Measurements from ENCODE around the gene RTN4IP1. TPM values are rescaled to one million over a fixed set of nuclear protein-coding genes. Genes with fewer than 3 reads are reported as not detected.
A peak's percentile ranks its signal among the peaks of the same experiment; 100 is the strongest.
"Not testable (repeated sequence)": the region's sequence is repeated elsewhere in the genome, so short reads cannot be mapped to it uniquely, and the experiment has no call there.

Gene RTN4IP1
- total RNA-seq, 2 donors from 2014 or later, result 5.5 to 7.0 TPM

- not testable (repeated sequence) for H3K9me3 Mint-ChIP-seq; H3K27ac Mint-ChIP-seq; H3K27me3 Mint-ChIP-seq; DNase-seq (ENCODE audit: low spot score); ATAC-seq; H3K4me1 Mint-ChIP-seq (ENCODE audit: low read depth in 2 of 2); H3K4me3 Mint-ChIP-seq; H3K36me3 Mint-ChIP-seq
Observed at GRCh38 chr6:106559659-106560058, 69.6 kb downstream of the RTN4IP1 start.

GRCh38 chr6:106558364-106558763 lies 70.9 kb downstream of the RTN4IP1 start:
- H3K27ac Mint-ChIP-seq, result no peak overlapping the region
- no peak for ATAC-seq
- no peak overlapping the region for H3K4me3 Mint-ChIP-seq
- peaks cover 0 to 7% of the 10 kb centered on the region in 2 donors for H3K4me1 Mint-ChIP-seq (ENCODE audit: low read depth in 2 of 2)
- no peaks in the 10 kb centered on the region for H3K27me3 Mint-ChIP-seq
- peaks cover 5% of the 10 kb centered on the region for H3K36me3 Mint-ChIP-seq
- no peaks in the 10 kb centered on the region for H3K9me3 Mint-ChIP-seq
- DNase-seq (ENCODE audit: low spot score), result no peak

- Mint-ChIP-seq H3K36me3 (peaks cover 5% of the 10 kb centered on the region), H3K4me3 (no peak overlapping the region), H3K9me3 (no peaks in the 10 kb centered on the region), H3K27ac (no peak overlapping the region), H3K27me3 (no peaks in the 10 kb centered on the region), H3K4me1 (ENCODE audit: low read depth in 2 of 2) (peaks cover 0 to 7% of the 10 kb centered on the region in 2 donors)
- no peak for DNase-seq (ENCODE audit: low spot score)
- no peak for ATAC-seq
Observed at GRCh38 chr6:106557837-106558236, 71.5 kb downstream of the RTN4IP1 start.

- H3K4me3 Mint-ChIP-seq, result no peak overlapping the region
- no peaks in the 10 kb centered on the region for H3K9me3 Mint-ChIP-seq
- ATAC-seq (no peak), DNase-seq (ENCODE audit: low spot score) (no peak)
- no peaks in the 10 kb centered on the region for H3K27me3 Mint-ChIP-seq
- H3K36me3 Mint-ChIP-seq, result peaks cover 5% of the 10 kb centered on the region
- no peak overlapping the region for H3K27ac Mint-ChIP-seq
- H3K4me1 Mint-ChIP-seq (ENCODE audit: low read depth in 2 of 2), result peaks cover 0 to 6% of the 10 kb centered on the region in 2 donors
Observed at GRCh38 chr6:106556368-106556960, 72.8 kb downstream of the RTN4IP1 start.

- no peak for ATAC-seq
- no peak overlapping the region for H3K27ac Mint-ChIP-seq
- H3K27me3 Mint-ChIP-seq, result no peaks in the 10 kb centered on the region
- no peaks in the 10 kb centered on the region for H3K4me1 Mint-ChIP-seq (ENCODE audit: low read depth in 2 of 2)
- H3K9me3 Mint-ChIP-seq, result no peaks in the 10 kb centered on the region
- DNase-seq (ENCODE audit: low spot score), result no peak
- H3K4me3 Mint-ChIP-seq, result no peak overlapping the region
- peaks cover 11% of the 10 kb centered on the region for H3K36me3 Mint-ChIP-seq
Observed at GRCh38 chr6:106555767-106556166, 73.5 kb downstream of the RTN4IP1 start.

- no peaks in the 10 kb centered on the region for H3K9me3 Mint-ChIP-seq
- H3K27me3 Mint-ChIP-seq, result no peaks in the 10 kb centered on the region
- no peak overlapping the region for H3K4me3 Mint-ChIP-seq
- no peak for DNase-seq (ENCODE audit: low spot score)
- peak in 1 of 2 donors; percentile 52 for ATAC-seq
- H3K27ac Mint-ChIP-seq, result peak overlapping the region in 1 of 2 donors; percentile 36
- peaks cover 11% of the 10 kb centered on the region for H3K36me3 Mint-ChIP-seq
- H3K4me1 Mint-ChIP-seq (ENCODE audit: low read depth in 2 of 2), result peaks cover 0 to 6% of the 10 kb centered on the region in 2 donors
Observed at GRCh38 chr6:106553440-106553839, 75.9 kb downstream of the RTN4IP1 start.

- peaks cover 5 to 19% of the 10 kb centered on the region in 2 donors for H3K4me1 Mint-ChIP-seq (ENCODE audit: low read depth in 2 of 2)
- ATAC-seq (no peak), DNase-seq (ENCODE audit: low spot score) (no peak)
- no peaks in the 10 kb centered on the region for H3K9me3 Mint-ChIP-seq
- no peak overlapping the region for H3K4me3 Mint-ChIP-seq
- peaks cover 11% of the 10 kb centered on the region for H3K36me3 Mint-ChIP-seq
- no peaks in the 10 kb centered on the region for H3K27me3 Mint-ChIP-seq
- no peak overlapping the region for H3K27ac Mint-ChIP-seq
Observed at GRCh38 chr6:106551155-106551554, 78.1 kb downstream of the RTN4IP1 start.

- H3K27ac Mint-ChIP-seq, result no peak overlapping the region
Observed at GRCh38 chr6:106549521-106549920, 79.8 kb downstream of the RTN4IP1 start.

GRCh38 chr6:106548926-106549455 lies 80.3 kb downstream of the RTN4IP1 start:
- Mint-ChIP-seq H3K4me1 (ENCODE audit: low read depth in 2 of 2) (peaks cover 7 to 22% of the 10 kb centered on the region in 2 donors), H3K36me3 (peaks cover 20% of the 10 kb centered on the region)
- DNase-seq (ENCODE audit: low spot score); ATAC-seq; H3K27ac Mint-ChIP-seq; H3K4me3 Mint-ChIP-seq; H3K27me3 Mint-ChIP-seq; H3K9me3 Mint-ChIP-seq: not testable (repeated sequence)

More at GRCh38 chr6:106549521-106549920, 79.8 kb downstream of the RTN4IP1 start:
- DNase-seq (ENCODE audit: low spot score) (no peak), ATAC-seq (no peak)
- Mint-ChIP-seq H3K4me1 (ENCODE audit: low read depth in 2 of 2) (peaks cover 7 to 22% of the 10 kb centered on the region in 2 donors), H3K27me3 (no peaks in the 10 kb centered on the region), H3K4me3 (no peak overlapping the region), H3K36me3 (peaks cover 16% of the 10 kb centered on the region), H3K9me3 (no peaks in the 10 kb centered on the region)

- DNase-seq (ENCODE audit: low spot score) (no peak), ATAC-seq (no peak)
- H3K4me1 Mint-ChIP-seq (ENCODE audit: low read depth in 2 of 2), result peaks cover 7 to 22% of the 10 kb centered on the region in 2 donors
- H3K27ac Mint-ChIP-seq, result no peak overlapping the region
- H3K9me3 Mint-ChIP-seq, result no peaks in the 10 kb centered on the region
- no peak overlapping the region for H3K4me3 Mint-ChIP-seq
- peaks cover 15% of the 10 kb centered on the region for H3K36me3 Mint-ChIP-seq
- no peaks in the 10 kb centered on the region for H3K27me3 Mint-ChIP-seq
Observed at GRCh38 chr6:106547601-106548453, 81.5 kb downstream of the RTN4IP1 start.

- DNase-seq (ENCODE audit: low spot score) (no peak), ATAC-seq (peak in 1 of 2 donors; percentile 69)
- H3K27ac Mint-ChIP-seq, result peak overlapping the region; percentile 64 to 83
- H3K36me3 Mint-ChIP-seq, result peaks cover 15% of the 10 kb centered on the region
- H3K4me1 Mint-ChIP-seq (ENCODE audit: low read depth in 2 of 2), result peaks cover 7 to 22% of the 10 kb centered on the region in 2 donors
- H3K9me3 Mint-ChIP-seq, result no peaks in the 10 kb centered on the region
- H3K4me3 Mint-ChIP-seq, result no peak overlapping the region
- H3K27me3 Mint-ChIP-seq, result no peaks in the 10 kb centered on the region
Observed at GRCh38 chr6:106546691-106547414, 82.4 kb downstream of the RTN4IP1 start.

GRCh38 chr6:106546261-106546690 lies 83.0 kb downstream of the RTN4IP1 start:
- Mint-ChIP-seq H3K27ac (peak overlapping the region; percentile 64 to 83), H3K4me3 (no peak overlapping the region), H3K36me3 (peaks cover 13% of the 10 kb centered on the region), H3K27me3 (no peaks in the 10 kb centered on the region), H3K4me1 (ENCODE audit: low read depth in 2 of 2) (peaks cover 7 to 22% of the 10 kb centered on the region in 2 donors), H3K9me3 (no peaks in the 10 kb centered on the region)
- no peak for DNase-seq (ENCODE audit: low spot score)
- peak in 1 of 2 donors; percentile 46 for ATAC-seq

- peaks cover 10% of the 10 kb centered on the region for H3K36me3 Mint-ChIP-seq
- DNase-seq (ENCODE audit: low spot score) (no peak), ATAC-seq (no peak)
Observed at GRCh38 chr6:106540907-106541306, 88.4 kb downstream of the RTN4IP1 start.

More at GRCh38 chr6:106540907-106541306, 88.4 kb downstream of the RTN4IP1 start:
- H3K27me3 Mint-ChIP-seq, result no peaks in the 10 kb centered on the region
- H3K9me3 Mint-ChIP-seq, result no peaks in the 10 kb centered on the region
- H3K4me1 Mint-ChIP-seq (ENCODE audit: low read depth in 2 of 2), result peaks cover 18 to 25% of the 10 kb centered on the region in 2 donors
- no peak overlapping the region for H3K4me3 Mint-ChIP-seq
- H3K27ac Mint-ChIP-seq, result no peak overlapping the region
